H1 (cell line): ENCODE data around the gene IL1RAP. TPM values are rescaled to one million over a fixed set of nuclear protein-coding genes. Genes with fewer than 3 reads are reported as not detected.

Experiments used
- CTCF ChIA-PET: fragments of 300-600 bp; sonication (Branson Sonifier 250); formaldehyde crosslinking; loops from one replicate; lab custom pipeline; 2021; ENCODE audit not compliant: partially characterized antibody; lab: Charles Lee
- POLR2A ChIA-PET: fragments of 300-600 bp; sonication (Branson Sonifier 250); formaldehyde crosslinking; loops from one replicate; lab custom pipeline; 2021; ENCODE audit warnings: inconsistent platforms; ENCODE audit not compliant: partially characterized antibody; lab: Charles Lee
- DNase-seq, 2 experiments: peaks; one replicate each; pipeline versions ENCODE4 v3.0.0 to v3.0.0-alpha.2; 2010 to 2022; ENCODE audit warnings: low spot score in 2 of 2, low read depth in 1 of 2, mixed read lengths in 1 of 2
- FAIRE-seq: peaks from 2 replicates; lab custom pipeline; 2011; peaks lifted over from hg19 to GRCh38; lab: Jason Lieb, UNC
- H2AFZ ChIP-seq: 2 replicates; pipeline ENCODE4 v1.8.1; 2012; ENCODE audit warnings: low read length, inconsistent platforms
- H2AK5ac ChIP-seq: 2 replicates; pipeline ENCODE4 v1.6.1; 2013; ENCODE audit warnings: low read depth, low read length
- H2BK120ac ChIP-seq: replicated peaks from 2 replicates; pipeline ENCODE3; 2013; ENCODE audit warnings: low read depth, low read length, inconsistent platforms
- H2BK12ac ChIP-seq: 2 replicates; pipeline ENCODE4 v1.6.1; 2013; ENCODE audit warnings: low read depth, low read length
- H2BK15ac ChIP-seq: 2 replicates; pipeline ENCODE4 v1.6.1; 2013; ENCODE audit warnings: low read length
- H2BK20ac ChIP-seq: 2 replicates; pipeline ENCODE4 v1.6.1; 2013; ENCODE audit warnings: low read length
- H2BK5ac ChIP-seq: 2 replicates; pipeline ENCODE4 v1.6.1; 2013; ENCODE audit warnings: low read depth, low read length
- H3K14ac ChIP-seq: 2 replicates; pipeline ENCODE4 v1.6.1; 2013; ENCODE audit warnings: inconsistent platforms; ENCODE audit not compliant: insufficient read length
- H3K18ac ChIP-seq: 2 replicates; pipeline ENCODE4 v1.6.1; 2013; ENCODE audit warnings: low read length; ENCODE audit errors: extremely low read depth
- H3K23ac ChIP-seq: 2 replicates; pipeline ENCODE4 v1.6.1; 2013; ENCODE audit warnings: inconsistent platforms; ENCODE audit not compliant: insufficient read length
- H3K23me2 ChIP-seq: 2 replicates; pipeline ENCODE4 v1.6.1; 2013; ENCODE audit warnings: low read depth, low read length
- H3K27ac ChIP-seq: 2 replicates; pipeline ENCODE4 v1.6.1; 2011; ENCODE audit warnings: low read depth, low read length, inconsistent platforms
- H3K27me3 ChIP-seq, 4 experiments: replicated peaks in 1 of 4; 1 replicate in 1 of 4; 2 replicates in 3 of 4; pipeline versions ENCODE4 v1.6.1 to v1.8.1; 2011 to 2013; ENCODE audit warnings: low read length in 3 of 4, mild to moderate bottlenecking in 3 of 4, inconsistent platforms in 2 of 4, mixed read lengths in 2 of 4, moderate library complexity in 1 of 4; ENCODE audit not compliant: control insufficient read depth in 3 of 4, insufficient read depth in 3 of 4; ENCODE audit errors: extremely low read depth in 1 of 4
- H3K36me3 ChIP-seq, 4 experiments: 2 replicates each; pipeline versions ENCODE4 v1.6.1 to v1.8.1; 2011 to 2013; ENCODE audit warnings: mild to moderate bottlenecking in 4 of 4, low read length in 3 of 4, moderate library complexity in 2 of 4, control low read depth in 1 of 4, inconsistent platforms in 1 of 4; ENCODE audit not compliant: insufficient read depth in 4 of 4, control insufficient read depth in 2 of 4
- H3K4ac ChIP-seq: replicated peaks from 2 replicates; pipeline ENCODE3; 2013; ENCODE audit warnings: low read length, low read depth, mixed read lengths, inconsistent platforms; ENCODE audit not compliant: insufficient read length
- H3K4me1 ChIP-seq, 4 experiments: replicated peaks in 1 of 4; 1 replicate in 1 of 4; 2 replicates in 3 of 4; pipeline versions ENCODE4 v1.6.1 to v1.8.1; 2011 to 2013; ENCODE audit warnings: low read length in 3 of 4, inconsistent platforms in 2 of 4, mixed read lengths in 1 of 4; ENCODE audit not compliant: insufficient read depth in 4 of 4, control insufficient read depth in 3 of 4
- H3K4me2 ChIP-seq, 2 experiments: 2 replicates each; pipeline versions ENCODE4 v1.6.1 to v1.8.1; 2011 to 2013; ENCODE audit warnings: low read depth in 2 of 2, low read length in 2 of 2, control low read depth in 1 of 2, inconsistent platforms in 1 of 2, mild to moderate bottlenecking in 1 of 2; ENCODE audit not compliant: insufficient read depth in 1 of 2
- H3K4me3 ChIP-seq, 4 experiments: fragments of 200-600, 300-600 bp in 1 of 4; sonication (generic), shearing (Covaris generic), sonication (Bioruptor Twin) in 1 of 4; 2 replicates each; pipeline versions ENCODE4 v1.5.1 to v1.8.1; 2011 to 2016; ENCODE audit warnings: low read length in 4 of 4, low read depth in 3 of 4, control low read depth in 2 of 4, inconsistent platforms in 2 of 4, mild to moderate bottlenecking in 2 of 4, mixed read lengths in 1 of 4, moderate library complexity in 1 of 4; ENCODE audit not compliant: insufficient read depth in 2 of 4; ENCODE audit errors: extremely low read depth in 1 of 4
- H3K56ac ChIP-seq: replicated peaks from 2 replicates; pipeline ENCODE3; 2013; ENCODE audit warnings: low read depth, mild to moderate bottlenecking, mixed read lengths, low read length, inconsistent platforms; ENCODE audit not compliant: insufficient read length
- H3K79me1 ChIP-seq: 2 replicates; pipeline ENCODE4 v1.6.1; 2013; ENCODE audit warnings: low read depth, low read length, control low read depth
- H3K79me2 ChIP-seq, 2 experiments: 2 replicates each; pipeline versions ENCODE4 v1.6.1 to v1.8.1; 2012 to 2013; ENCODE audit warnings: low read length in 2 of 2, mild to moderate bottlenecking in 2 of 2, inconsistent platforms in 1 of 2; ENCODE audit not compliant: insufficient read depth in 2 of 2, control insufficient read depth in 1 of 2
- H3K9ac ChIP-seq, 4 experiments: replicated peaks in 1 of 4; 1 replicate in 1 of 4; 2 replicates in 3 of 4; pipeline versions ENCODE4 v1.6.1 to v1.8.1; 2011 to 2013; ENCODE audit warnings: low read depth in 3 of 4, low read length in 3 of 4, control low read depth in 2 of 4, mild to moderate bottlenecking in 2 of 4, moderate library complexity in 2 of 4, inconsistent platforms in 1 of 4; ENCODE audit errors: extremely low read depth in 1 of 4
- H3K9me3 ChIP-seq, 2 experiments: 2 replicates each; pipeline versions ENCODE4 v1.6.1 to v1.8.1; 2012 to 2013; ENCODE audit warnings: mild to moderate bottlenecking in 2 of 2, moderate library complexity in 2 of 2, control low read depth in 1 of 2, inconsistent platforms in 1 of 2, low read depth in 1 of 2, low read length in 1 of 2, mixed read lengths in 1 of 2; ENCODE audit not compliant: insufficient read depth in 2 of 2
- H4K20me1 ChIP-seq, 2 experiments: replicated peaks in 1 of 2; 2 replicates each; pipeline versions ENCODE3 to v1.8.1; 2011 to 2013; ENCODE audit warnings: inconsistent platforms in 2 of 2, low read length in 2 of 2, mild to moderate bottlenecking in 1 of 2; ENCODE audit not compliant: insufficient read depth in 2 of 2, control insufficient read depth in 1 of 2
- H4K5ac ChIP-seq: 2 replicates; pipeline ENCODE4 v1.6.1; 2013; ENCODE audit warnings: low read length, low read depth, mixed read lengths, inconsistent platforms; ENCODE audit not compliant: insufficient read length
- H4K8ac ChIP-seq: 2 replicates; pipeline ENCODE4 v1.8.0; 2013; ENCODE audit warnings: mild to moderate bottlenecking, moderate library complexity, low read length, inconsistent platforms; ENCODE audit not compliant: insufficient read depth; ENCODE audit errors: extremely low read depth
- H4K91ac ChIP-seq: replicated peaks from 2 replicates; pipeline ENCODE3; 2013; ENCODE audit warnings: low read length, mixed read lengths, inconsistent platforms; ENCODE audit not compliant: insufficient read length
- E2F6 ChIP-seq: IDR thresholded peaks from 2 replicates; pipeline ENCODE4 v1.6.1; 2012; ENCODE audit warnings: inconsistent platforms
- EGR1 ChIP-seq: IDR thresholded peaks from 2 replicates; pipeline ENCODE4 v1.6.1; 2011; ENCODE audit warnings: low read depth, low read length, borderline replicate concordance
- JUND ChIP-seq: IDR thresholded peaks from 2 replicates; pipeline ENCODE4 v1.6.1; 2011; ENCODE audit warnings: mild to moderate bottlenecking, improper control_type of control experiment, low read length
- SAP30 ChIP-seq: fragments of 300-600 bp; sonication (generic); IDR thresholded peaks from 2 replicates; pipeline ENCODE4 v1.7.1; 2012; ENCODE audit warnings: low read length, moderate library complexity, mild to moderate bottlenecking, inconsistent platforms; ENCODE audit not compliant: insufficient read depth, insufficient replicate concordance
- WGBS, 2 experiments: shearing (Covaris generic) in 1 of 2; methylation state at CpG; one replicate each; pipeline versions ENCODE4 v1.1.6 to v1.1.7; 2013 to 2015; ENCODE audit warnings: low lambda C conversion rate in 2 of 2, mixed read lengths in 2 of 2, inconsistent platforms in 1 of 2, low coverage in 1 of 2, missing lambda C conversion rate in 1 of 2; ENCODE audit not compliant: insufficient replicate concordance in 2 of 2, insufficient coverage in 1 of 2, insufficient read length in 1 of 2; ENCODE audit errors: extremely low coverage in 1 of 2, missing lambda C conversion rate in 1 of 2; 5-methylcytosine and 5-hydroxymethylcytosine counted together
- polyA plus RNA-seq, 7 experiments: library from polyadenylated mRNA; depleted of rRNA in 3 of 7; stranded (reverse) in 5 of 7; unstranded in 2 of 7; fragments of >200 nt in 5 of 7; fragments of 200-250 nt in 2 of 7; gene quantifications; 1 replicate in 5 of 7; 2 replicates in 1 of 7; 4 replicates in 1 of 7; pipeline versions ENCODE4 v1.2.1 to v1.2.3, GENCODE V29; 2011 to 2013; ENCODE audit warnings: missing spikeins in 2 of 7, mixed read lengths in 2 of 7
- total RNA-seq: library from RNA; stranded (reverse); fragmentation: NEBNext Ultra II Directional; extraction: Animal tissue kit (Norgen Biotek cat#: 25700); gene quantifications from 2 replicates; pipeline ENCODE4 v1.2.1, GENCODE V29; 2021

The IL1RAP gene
- total and polyA plus RNA-seq, 2 of the 8 experiments (the other 6 are each of a cell fraction or from before 2014, with no cell fraction given) = 2.4 to 3.9 TPM

- TF ChIP-seq SAP30 = no peak
- TF ChIP-seq E2F6 = no peak
- no peak for TF ChIP-seq EGR1
- no peak for TF ChIP-seq JUND
- Histone ChIP-seq H3K27ac (no peak overlapping the region), H3K36me3 (no peaks in the 10 kb centered on the region), H3K23ac (no peak overlapping the region), H3K23me2 (peaks cover 2% of the 10 kb centered on the region; the same call in 1 of the 2 replicates), H3K4me3 (no peak overlapping the region), H2BK15ac (no peak overlapping the region), H4K20me1 (no peaks in the 10 kb centered on the region), H3K79me2 (no peaks in the 10 kb centered on the region), H2BK120ac (no peak overlapping the region), H3K9ac (no peak overlapping the region), H3K4ac (no peak overlapping the region), H3K14ac (no peak overlapping the region), H3K18ac (no peak overlapping the region), H2BK12ac (no peak overlapping the region), H4K5ac (no peak overlapping the region), H4K8ac (no peak overlapping the region), H2BK20ac (no peak overlapping the region), H3K56ac (no peak overlapping the region), H2AK5ac (no peak overlapping the region), H2BK5ac (no peak overlapping the region), H3K4me2 (no peak overlapping the region), H2AFZ (no peak overlapping the region), H3K27me3 (peaks cover 0 to 13% (median 7%) of the 10 kb centered on the region in 4 experiments; a peak in 5 of 7 replicates), H3K4me1 (no peaks in the 10 kb centered on the region), H3K79me1 (no peaks in the 10 kb centered on the region), H3K9me3 (no peaks in the 10 kb centered on the region), H4K91ac (no peak overlapping the region)
- CTCF ChIA-PET = interaction anchor here (1.0 kb wide), 1 partner anchor 81 kb away, joined by 3 read pairs; no protein-coding TSS in a partner anchor
- POLR2A ChIA-PET = interaction anchor here (0.9 kb wide), 1 partner anchor 116 kb away, joined by 3 read pairs; no protein-coding TSS in a partner anchor
- FAIRE-seq = no peak
- WGBS, 2 experiments = 95% methylated on average over 1 of the region's 1 CpG; no CpG with 5 or more reads in 1 of the 2 experiments
- no peak for DNase-seq
Measured at GRCh38 chr3:190519886-190520285, 6.0 kb downstream of the IL1RAP start.
